H9 (cell line): ENCODE results near the gene PTPN23. TPM values are rescaled to one million over a fixed set of nuclear protein-coding genes. Genes with fewer than 3 reads are reported as not detected.

Experiments used
- DNase-seq: peaks from one replicate; pipeline ENCODE4 v3.0.0-alpha.2; 2017
- H2AFZ ChIP-seq: one replicate; pipeline ENCODE4 v1.6.1; 2013; ENCODE audit warnings: mild to moderate bottlenecking, low read length, control low read depth, moderate library complexity
- H2AK5ac ChIP-seq: 2 replicates; pipeline ENCODE4 v1.6.1; 2013; ENCODE audit warnings: low read length, control low read depth, mixed read lengths; ENCODE audit not compliant: insufficient read length
- H2BK120ac ChIP-seq: one replicate; pipeline ENCODE4 v1.6.1; 2013; ENCODE audit warnings: low read depth, mild to moderate bottlenecking, low read length, control low read depth, inconsistent platforms; ENCODE audit not compliant: poor library complexity, severe bottlenecking
- H2BK12ac ChIP-seq: 2 replicates; pipeline ENCODE4 v1.6.1; 2013; ENCODE audit warnings: low read length, control low read depth, mixed read lengths, low read depth; ENCODE audit not compliant: insufficient read length
- H2BK15ac ChIP-seq: 2 replicates; pipeline ENCODE4 v1.6.1; 2013; ENCODE audit warnings: low read depth, low read length, control low read depth
- H2BK20ac ChIP-seq: one replicate; pipeline ENCODE4 v1.6.1; 2013; ENCODE audit warnings: low read depth, mild to moderate bottlenecking, low read length, control low read depth, inconsistent platforms; ENCODE audit not compliant: poor library complexity, severe bottlenecking
- H2BK5ac ChIP-seq: 2 replicates; pipeline ENCODE4 v1.6.1; 2013; ENCODE audit warnings: low read length, control low read depth, mixed read lengths; ENCODE audit not compliant: insufficient read length
- H3K14ac ChIP-seq: 2 replicates; pipeline ENCODE4 v1.6.1; 2013; ENCODE audit warnings: low read length, control low read depth; ENCODE audit not compliant: insufficient read depth
- H3K18ac ChIP-seq: 2 replicates; pipeline ENCODE4 v1.6.1; 2013; ENCODE audit warnings: low read depth, mild to moderate bottlenecking, mixed read lengths, low read length, control low read depth; ENCODE audit not compliant: insufficient read length
- H3K23ac ChIP-seq: 2 replicates; pipeline ENCODE4 v1.6.1; 2013; ENCODE audit warnings: low read length, control low read depth, mixed read lengths, low read depth; ENCODE audit not compliant: insufficient read length
- H3K23me2 ChIP-seq: 2 replicates; pipeline ENCODE4 v1.6.1; 2013; ENCODE audit warnings: low read depth, mild to moderate bottlenecking, mixed read lengths, low read length, control low read depth; ENCODE audit not compliant: insufficient read length, poor library complexity, severe bottlenecking
- H3K27ac ChIP-seq: 2 replicates; pipeline ENCODE4 v1.5.1; 2013; ENCODE audit warnings: low read length, control low read depth, mixed read lengths, low read depth; ENCODE audit not compliant: insufficient read length
- H3K27me3 ChIP-seq: 2 replicates; pipeline ENCODE4 v1.6.1; 2013; ENCODE audit warnings: low read length, control low read depth, inconsistent platforms; ENCODE audit not compliant: insufficient read depth
- H3K4ac ChIP-seq: 2 replicates; pipeline ENCODE4 v1.6.1; 2013; ENCODE audit warnings: low read depth, mild to moderate bottlenecking, control low read depth, inconsistent platforms, low read length, moderate library complexity
- H3K4me1 ChIP-seq: 2 replicates; pipeline ENCODE4 v1.6.1; 2013; ENCODE audit warnings: low read length, control low read depth, inconsistent platforms; ENCODE audit not compliant: insufficient read depth
- H3K4me2 ChIP-seq: 2 replicates; pipeline ENCODE4 v1.6.1; 2013; ENCODE audit warnings: low read length, control low read depth, mixed read lengths; ENCODE audit not compliant: insufficient read length, insufficient read depth
- H3K56ac ChIP-seq: 2 replicates; pipeline ENCODE4 v1.6.1; 2013; ENCODE audit warnings: low read depth, mild to moderate bottlenecking, mixed read lengths, low read length, control low read depth; ENCODE audit not compliant: insufficient read length
- H3K79me1 ChIP-seq: 2 replicates; pipeline ENCODE4 v1.6.1; 2013; ENCODE audit warnings: low read depth, mild to moderate bottlenecking, moderate library complexity, low read length, control low read depth, inconsistent platforms; ENCODE audit not compliant: insufficient read depth, poor library complexity, severe bottlenecking
- H3K79me2 ChIP-seq: 2 replicates; pipeline ENCODE4 v1.6.1; 2013; ENCODE audit warnings: low read length, control low read depth, inconsistent platforms; ENCODE audit not compliant: insufficient read depth
- H3K9ac ChIP-seq: 2 replicates; pipeline ENCODE4 v1.6.1; 2013; ENCODE audit warnings: low read length, control low read depth, mixed read lengths; ENCODE audit not compliant: insufficient read length; ENCODE audit errors: extremely low read depth
- H3K9me3 ChIP-seq: one replicate; pipeline ENCODE4 v1.6.1; 2013; ENCODE audit warnings: low read depth, low read length, inconsistent platforms; ENCODE audit not compliant: control insufficient read depth
- H3T11ph ChIP-seq: one replicate; pipeline ENCODE4 v1.6.1; 2013; ENCODE audit warnings: mild to moderate bottlenecking, low read length, control low read depth, inconsistent platforms
- H4K20me1 ChIP-seq: one replicate; pipeline ENCODE4 v1.6.1; 2013; ENCODE audit not compliant: control insufficient read depth, insufficient read length, insufficient read depth
- H4K5ac ChIP-seq: 2 replicates; pipeline ENCODE4 v1.6.1; 2013; ENCODE audit warnings: low read depth, mild to moderate bottlenecking, mixed read lengths, low read length, control low read depth; ENCODE audit not compliant: insufficient read length
- H4K8ac ChIP-seq: replicated peaks from 2 replicates; pipeline ENCODE4 v1.6.1; 2013; ENCODE audit warnings: low read length, control low read depth, mixed read lengths, low read depth; ENCODE audit not compliant: insufficient read length
- H4K91ac ChIP-seq: 2 replicates; pipeline ENCODE4 v1.6.1; 2013; ENCODE audit warnings: low read depth, mild to moderate bottlenecking, moderate library complexity, mixed read lengths, low read length, control low read depth; ENCODE audit not compliant: insufficient read length
- H3K27ac Mint-ChIP-seq, 3 experiments: 2 replicates in 2 of 3; 3 replicates in 1 of 3; pipeline ENCODE4 v1.8.0; 2020 to 2021; ENCODE audit warnings: mixed read lengths in 3 of 3, mild to moderate bottlenecking in 1 of 3, moderate library complexity in 1 of 3
- H3K27me3 Mint-ChIP-seq: 2 replicates; pipeline ENCODE4 v1.8.0; 2021; ENCODE audit warnings: low read depth, mild to moderate bottlenecking, moderate library complexity, mixed read lengths
- H3K36me3 Mint-ChIP-seq, 3 experiments: 2 replicates in 2 of 3; 3 replicates in 1 of 3; pipeline ENCODE4 v1.8.0; 2020 to 2021; ENCODE audit warnings: low read depth in 3 of 3, mixed read lengths in 3 of 3; ENCODE audit not compliant: insufficient read depth in 1 of 3
- H3K4me1 Mint-ChIP-seq, 2 experiments: 2 replicates each; pipeline ENCODE4 v1.8.0; 2020; ENCODE audit warnings: mixed read lengths in 2 of 2
- H3K4me3 Mint-ChIP-seq, 2 experiments: 2 replicates in 1 of 2; 3 replicates in 1 of 2; pipeline ENCODE4 v1.8.0; 2020 to 2021; ENCODE audit warnings: mild to moderate bottlenecking in 2 of 2, mixed read lengths in 2 of 2, moderate library complexity in 1 of 2
- H3K9me3 Mint-ChIP-seq, 2 experiments: 2 replicates in 1 of 2; 3 replicates in 1 of 2; pipeline ENCODE4 v1.8.0; 2020; ENCODE audit warnings: mild to moderate bottlenecking in 2 of 2, mixed read lengths in 2 of 2, moderate library complexity in 1 of 2
- CTCF ChIP-seq: fragments of 200-600 bp; sonication (generic); conservative IDR thresholded peaks from 3 replicates; pipeline ENCODE4 v1.8.0; 2021; ENCODE audit warnings: antibody characterized with exemption, mild to moderate bottlenecking
- WGBS: extraction: QIAGEN DNeasy Blood & Tissue Kit; methylation state at CpG from one replicate; pipeline ENCODE4 v1.1.7; 2013; ENCODE audit warnings: missing lambda C conversion rate, low lambda C conversion rate, mixed read lengths; ENCODE audit not compliant: insufficient read length; ENCODE audit errors: extremely low coverage; 5-methylcytosine and 5-hydroxymethylcytosine counted together
- total RNA-seq: library from RNA; stranded (reverse); gene quantifications from 2 replicates; pipeline ENCODE4 v1.2.1, GENCODE V29; 2021

The PTPN23 gene
- total RNA-seq, 1 experiment from 2014 or later: 42.2 TPM

DNA sequence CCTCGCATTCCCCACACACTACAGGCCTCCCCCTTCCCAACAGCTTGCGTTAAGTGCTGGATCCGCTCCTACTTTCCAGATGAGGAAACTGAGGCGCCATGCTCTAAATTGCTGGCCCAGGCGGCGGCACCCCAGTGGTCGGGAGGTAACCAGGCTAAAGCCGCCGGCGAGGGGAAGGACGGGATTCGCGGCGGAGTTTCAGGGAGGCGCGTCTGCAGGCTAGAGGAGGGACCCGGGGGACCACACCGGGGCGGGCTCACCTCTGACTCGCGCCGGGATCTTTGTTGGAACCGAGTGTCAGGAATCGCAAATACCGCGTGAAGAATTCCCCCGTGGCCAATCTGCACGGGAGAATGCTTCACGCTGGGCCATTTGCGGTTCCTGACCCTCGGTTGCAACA is 24.6 kb upstream of the PTPN23 start:
- TF ChIP-seq CTCF: no peak
- Histone ChIP-seq H3K14ac (no peak overlapping the region), H3K23ac (no peak overlapping the region), H2BK120ac (no peak overlapping the region), H3K9ac (no peak overlapping the region), H3K4me1 (no peaks in the 10 kb centered on the region), H2AK5ac (no peak overlapping the region), H3K9me3 (peaks cover 11% of the 10 kb centered on the region), H3K79me1 (no peaks in the 10 kb centered on the region), H3K18ac (no peak overlapping the region), H2BK5ac (no peak overlapping the region), H2BK15ac (no peak overlapping the region), H3K27ac (no peak overlapping the region), H3K56ac (no peak overlapping the region), H4K20me1 (no peaks in the 10 kb centered on the region), H3T11ph (no peak overlapping the region), H3K27me3 (no peaks in the 10 kb centered on the region), H4K8ac (no peak overlapping the region), H4K91ac (no peak overlapping the region), H3K4ac (no peak overlapping the region), H3K79me2 (no peaks in the 10 kb centered on the region), H4K5ac (no peak overlapping the region), H3K4me2 (no peak overlapping the region), H3K23me2 (no peaks in the 10 kb centered on the region), H2BK20ac (no peak overlapping the region), H2BK12ac (no peak overlapping the region), H2AFZ (no peak overlapping the region)
- DNase-seq: no peak
- Mint-ChIP-seq H3K9me3 (peaks cover 29 to 30% of the 10 kb centered on the region in 2 experiments), H3K27ac (no peak overlapping the region), H3K36me3 (peaks cover 22 to 29% (median 28%) of the 10 kb centered on the region in 3 experiments), H3K4me1 (peaks cover 0 to 8% of the 10 kb centered on the region in 2 experiments; a peak in 2 of 4 replicates), H3K4me3 (no peak overlapping the region), H3K27me3 (no peaks in the 10 kb centered on the region; the same call in 1 of the 2 replicates)
- WGBS: no CpG with 5 or more reads among the region's 31 CpGs
